Psoas muscle (tissue), 8 donors: ENCODE data around the gene OAF. TPM values are rescaled to one million over a fixed set of nuclear protein-coding genes. Genes with fewer than 3 reads are reported as not detected.

Source experiments
- ATAC-seq, 4 donors: fragments of 200-7000 bp; cut with Tn5 transposase; one replicate each; pipeline ENCODE4 v1.9.1; 2020; ENCODE audit warnings: moderate library complexity in 3 of 4, mild to moderate bottlenecking in 2 of 4
- DNase-seq, 2 donors: peaks; one replicate each; pipeline ENCODE4 v3.0.0-alpha.2; 2020
- H3K27ac ChIP-seq: fragments of 200-600 bp; one replicate; pipeline ENCODE4 v1.8.0; 2022
- H3K27me3 ChIP-seq, 3 donors: fragments of 200-600 bp in 1 of 3; one replicate each; pipeline versions ENCODE4 v1.6.1 to v1.8.0; 2013 to 2022; ENCODE audit warnings: low read length in 2 of 3, mild to moderate bottlenecking in 2 of 3, moderate library complexity in 1 of 3; ENCODE audit not compliant: insufficient read depth in 3 of 3
- H3K36me3 ChIP-seq, 2 donors: fragments of 200-600 bp in 1 of 2; one replicate each; pipeline versions ENCODE4 v1.6.1 to v1.8.0; 2013 to 2022; ENCODE audit warnings: low read depth in 1 of 2, mild to moderate bottlenecking in 1 of 2, moderate library complexity in 1 of 2; ENCODE audit not compliant: insufficient read depth in 1 of 2
- H3K4me1 ChIP-seq: fragments of 200-600 bp; one replicate; pipeline ENCODE4 v1.8.0; 2022
- H3K4me3 ChIP-seq: fragments of 200-600 bp; one replicate; pipeline ENCODE4 v1.8.0; 2022; ENCODE audit warnings: mild to moderate bottlenecking
- H3K9me3 ChIP-seq: fragments of 200-600 bp; one replicate; pipeline ENCODE4 v1.8.0; 2022
- WGBS, 3 donors: extraction: QIAGEN DNeasy Blood & Tissue Kit; methylation state at CpG; one replicate each; pipeline versions ENCODE4 v1.1.6 to v1.1.7; 2013; 5-methylcytosine and 5-hydroxymethylcytosine counted together
- intact Hi-C, 2 donors: fragments of 100-400 bp; cut with DNase I; formaldehyde crosslinking; loops; one replicate each; pipeline versions ENCODE4 v1.11.0 to v1.14.2; 2022
- polyA plus RNA-seq, 3 donors: library from polyadenylated mRNA; stranded (reverse); fragments of 200-250 nt; gene quantifications; one replicate each; pipeline ENCODE4 v1.2.3, GENCODE V29; 2013
- total RNA-seq, 4 donors: library from RNA; stranded (reverse); fragmentation: NEBNext Ultra II Directional in 2 of 4; extraction: Animal tissue kit (Norgen Biotek cat#: 25700) in 2 of 4; gene quantifications; one replicate each; pipeline versions ENCODE4 v1.2.1 to v1.2.4, GENCODE V29; 2021 to 2023
- TF ChIP-seq, protein P1 (sequence below): fragments of 200-600 bp; IDR thresholded peaks from one replicate; pipeline ENCODE4 v1.8.0; 2022; ENCODE audit warnings: antibody characterized with exemption
- donor health status: healthy with polysubstance abuse.
- donor health status: DM: no; HTN: no; CAD: no; lungs with moderate emphysema.
- donor health status: Bipolar disorder and iron deficiency.
- donor health status: healthy.
- donor health status: DM: yes; HTN: yes; CAD: no.
- donor health status: DM: no; HTN: no; CAD: no.
- donor health status: DM: no; HTN: no; CAD: no.
- donor health status: DM: yes; HTN: yes; CAD: no.

The OAF gene
- total and polyA plus RNA-seq, 7 donors: 3.2 to 15.3 (median 8.1) TPM

DNA sequence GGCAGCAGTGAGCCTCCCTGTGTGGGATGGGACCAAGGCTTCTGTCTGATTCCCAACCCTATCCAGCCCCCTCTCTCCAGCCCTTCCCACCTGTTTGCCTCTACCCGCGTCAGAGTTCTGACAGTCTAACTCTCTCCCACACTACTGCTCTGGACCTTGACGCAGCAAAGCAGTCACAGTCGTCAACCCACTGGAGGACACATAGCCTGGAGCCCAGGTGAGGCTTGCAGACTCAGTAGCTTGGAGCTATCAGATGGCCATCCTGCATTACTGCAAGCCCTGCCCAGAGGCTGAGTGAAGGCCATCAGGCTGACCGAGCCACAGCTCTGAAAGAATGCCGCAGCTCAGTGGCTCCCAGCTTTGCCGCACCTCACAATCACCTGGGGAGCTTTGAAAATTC, 3.7 kb downstream of the OAF start:
- intact Hi-C loops: no loop called here
- DNase-seq: no peak
- peaks cover 8% of the 10 kb centered on the region for H3K4me1 ChIP-seq

DNA sequence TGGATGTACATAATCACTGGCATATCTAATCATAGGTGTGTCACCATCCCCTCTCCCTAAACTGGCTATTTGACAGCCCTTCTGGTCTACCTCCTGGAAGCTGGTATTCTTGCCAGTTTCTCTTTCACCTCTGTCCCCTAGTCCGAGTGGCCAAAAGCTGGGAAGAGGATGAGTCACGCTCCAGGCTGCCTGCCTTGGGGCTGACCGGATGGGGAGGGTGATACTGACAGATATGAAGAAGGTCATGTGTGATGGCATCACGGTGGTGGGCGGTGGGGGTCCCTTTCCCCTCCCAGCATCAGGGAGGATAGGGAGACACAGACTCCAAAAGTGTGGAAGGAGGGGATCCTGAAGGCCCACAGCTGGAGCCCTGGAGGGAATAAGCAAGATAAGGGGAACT, 4.8 kb downstream of the OAF start:
- whole genome bisulfite sequencing, 3 donors: 68 to 80% (median 70%) methylated on average over 5 of the region's 5 CpGs
- no peak for ATAC-seq
- H3K4me3 ChIP-seq: no peak overlapping the region
- TF ChIP-seq, protein P1, sequence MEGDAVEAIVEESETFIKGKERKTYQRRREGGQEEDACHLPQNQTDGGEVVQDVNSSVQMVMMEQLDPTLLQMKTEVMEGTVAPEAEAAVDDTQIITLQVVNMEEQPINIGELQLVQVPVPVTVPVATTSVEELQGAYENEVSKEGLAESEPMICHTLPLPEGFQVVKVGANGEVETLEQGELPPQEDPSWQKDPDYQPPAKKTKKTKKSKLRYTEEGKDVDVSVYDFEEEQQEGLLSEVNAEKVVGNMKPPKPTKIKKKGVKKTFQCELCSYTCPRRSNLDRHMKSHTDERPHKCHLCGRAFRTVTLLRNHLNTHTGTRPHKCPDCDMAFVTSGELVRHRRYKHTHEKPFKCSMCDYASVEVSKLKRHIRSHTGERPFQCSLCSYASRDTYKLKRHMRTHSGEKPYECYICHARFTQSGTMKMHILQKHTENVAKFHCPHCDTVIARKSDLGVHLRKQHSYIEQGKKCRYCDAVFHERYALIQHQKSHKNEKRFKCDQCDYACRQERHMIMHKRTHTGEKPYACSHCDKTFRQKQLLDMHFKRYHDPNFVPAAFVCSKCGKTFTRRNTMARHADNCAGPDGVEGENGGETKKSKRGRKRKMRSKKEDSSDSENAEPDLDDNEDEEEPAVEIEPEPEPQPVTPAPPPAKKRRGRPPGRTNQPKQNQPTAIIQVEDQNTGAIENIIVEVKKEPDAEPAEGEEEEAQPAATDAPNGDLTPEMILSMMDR: no peak
- no peaks in the 10 kb centered on the region for H3K9me3 ChIP-seq
- peaks cover 0 to 2% (median 0%) of the 10 kb centered on the region in 3 donors for H3K27me3 ChIP-seq
- intact Hi-C loops: no loop called here
- DNase-seq: peak in 1 of 2 donors; percentile 65
- no peaks in the 10 kb centered on the region for H3K4me1 ChIP-seq
- H3K36me3 ChIP-seq: no peaks in the 10 kb centered on the region
- peak overlapping the region; percentile 36 for H3K27ac ChIP-seq

More for the DNA sequence above, 3.7 kb downstream of the OAF start:
- TF ChIP-seq, protein P1: no peak
- 77 to 91% (median 83%) methylated on average over 7 of the region's 7 CpGs for WGBS, 3 donors
- H3K4me3 ChIP-seq: no peak overlapping the region
- peaks cover 0 to 6% (median 3%) of the 10 kb centered on the region in 3 donors for H3K27me3 ChIP-seq
- H3K36me3 ChIP-seq: no peaks in the 10 kb centered on the region
- ATAC-seq: no peak
- H3K27ac ChIP-seq: no peak overlapping the region
- no peaks in the 10 kb centered on the region for H3K9me3 ChIP-seq

DNA sequence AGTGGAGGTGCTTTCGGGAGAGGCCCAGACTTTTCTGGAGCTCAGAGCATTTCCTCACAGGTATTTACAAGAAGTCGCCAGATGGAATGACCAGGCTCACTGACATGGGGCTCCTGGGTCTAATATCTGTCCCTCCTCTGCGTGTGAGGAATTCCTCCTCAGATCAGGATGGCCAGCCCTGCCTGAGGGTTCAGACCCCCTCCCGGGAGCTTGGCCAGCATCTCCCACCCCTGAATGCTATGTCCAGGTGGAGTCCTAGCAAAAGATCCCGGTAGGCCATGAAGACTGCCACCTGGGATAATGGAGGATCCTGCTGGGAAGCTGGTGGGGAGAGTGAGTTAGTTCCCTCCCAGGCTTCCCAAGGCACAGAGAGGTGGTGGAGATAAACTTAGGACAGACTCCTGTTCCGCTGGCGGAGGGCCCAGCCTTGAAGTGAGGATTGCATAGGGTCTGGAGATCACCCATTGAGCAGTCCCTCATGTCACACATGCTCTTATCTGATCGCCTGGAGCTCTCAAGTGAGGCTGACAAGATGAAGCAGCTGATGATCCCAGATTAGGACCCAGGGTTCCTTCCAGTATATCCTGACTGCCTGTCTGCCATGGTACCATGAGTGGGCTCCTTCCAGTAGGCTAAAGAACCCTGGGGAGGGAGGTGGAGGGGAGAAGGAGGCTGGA, 5.7 kb downstream of the OAF start:
- Histone ChIP-seq H3K4me1 (no peaks in the 10 kb centered on the region), H3K9me3 (no peaks in the 10 kb centered on the region), H3K36me3 (no peaks in the 10 kb centered on the region), H3K4me3 (no peak overlapping the region), H3K27me3 (no peaks in the 10 kb centered on the region), H3K27ac (no peak overlapping the region)
- WGBS, 3 donors: 82 to 90% (median 86%) methylated on average over 8 of the region's 8 CpGs
- TF ChIP-seq, protein P1: no peak
- no peak for DNase-seq
- intact Hi-C loops: no loop called here
- ATAC-seq: no peak

DNA sequence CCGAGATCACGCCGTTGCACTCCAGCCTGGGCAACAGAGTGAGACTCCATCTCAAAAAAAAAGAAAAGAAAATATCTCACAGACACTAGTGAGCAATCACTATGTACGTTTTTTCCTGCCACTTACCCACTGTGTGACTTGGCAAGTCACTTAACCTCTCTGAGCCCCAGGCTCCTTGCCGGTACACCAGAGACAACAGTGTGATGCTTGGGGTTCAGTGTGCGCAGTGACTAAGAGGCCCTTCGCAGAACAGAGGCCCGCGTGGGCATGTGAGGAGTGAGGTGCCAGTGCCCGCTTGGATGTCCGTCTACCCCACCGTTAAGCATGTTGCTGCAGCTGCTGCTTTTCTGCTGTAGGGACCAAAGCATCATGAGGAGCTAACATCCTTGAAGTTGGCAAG, 6.7 kb downstream of the OAF start:
- Histone ChIP-seq H3K27me3 (no peaks in the 10 kb centered on the region), H3K9me3 (no peaks in the 10 kb centered on the region), H3K4me3 (no peak overlapping the region), H3K36me3 (no peaks in the 10 kb centered on the region), H3K27ac (no peak overlapping the region), H3K4me1 (no peaks in the 10 kb centered on the region)
- TF ChIP-seq, protein P1: no peak
- intact Hi-C loops: no loop called here
- ATAC-seq: no peak
- WGBS, 3 donors: 68 to 80% (median 68%) methylated on average over 12 of the region's 12 CpGs
- DNase-seq: no peak
